ENCODE data around the gene SELE. TPM values are rescaled to one million over a fixed set of nuclear protein-coding genes. Genes with fewer than 3 reads are reported as not detected.
"Not testable (repeated sequence)": the region's sequence is repeated elsewhere in the genome, so short reads cannot be mapped to it uniquely, and the experiment has no call there.

Gene SELE
- total RNA-seq, 1 experiment from 2014 or later: not detected

DNA sequence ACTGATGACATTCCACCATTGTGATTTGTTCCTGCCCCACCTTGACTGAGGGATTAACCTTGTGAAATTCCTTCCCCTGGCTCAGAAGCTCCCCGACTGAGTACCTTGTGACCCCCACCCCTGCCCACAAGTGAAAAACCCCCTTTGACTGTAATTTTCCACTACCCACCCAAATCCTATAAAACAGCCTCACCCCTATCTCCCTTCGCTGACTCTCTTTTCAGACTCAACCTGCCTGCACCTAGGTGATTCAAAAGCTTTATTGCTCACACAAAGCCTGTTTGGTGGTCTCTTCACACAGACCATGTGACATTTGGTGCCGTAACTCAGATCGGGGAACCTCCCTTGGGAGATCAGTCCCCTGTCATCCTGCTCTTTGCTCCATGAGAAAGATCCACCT, 50.7 kb downstream of the SELE start:
- not testable (repeated sequence) for DNase-seq (ENCODE audit: low spot score)

DNA sequence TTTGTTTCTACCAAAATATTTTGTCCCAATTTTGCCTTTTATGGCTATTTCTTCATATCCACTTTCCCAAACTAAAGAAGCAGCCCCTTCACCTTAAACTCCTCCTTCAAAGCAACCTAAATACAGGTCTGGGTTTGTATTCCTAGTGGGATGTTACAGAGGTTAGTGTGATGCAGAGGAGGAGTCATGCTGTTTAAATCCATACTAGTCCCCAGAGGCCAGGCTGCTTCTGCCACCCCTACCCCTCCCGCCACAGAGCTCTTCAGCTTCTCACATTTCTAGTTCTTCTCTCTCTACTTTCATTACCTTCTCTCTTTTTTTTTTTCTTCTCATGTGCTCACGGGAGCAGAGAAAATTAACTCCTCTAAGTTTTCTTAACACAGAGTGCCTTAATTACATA, 51.8 kb downstream of the SELE start:
- no peak for DNase-seq (ENCODE audit: low spot score)

DNA sequence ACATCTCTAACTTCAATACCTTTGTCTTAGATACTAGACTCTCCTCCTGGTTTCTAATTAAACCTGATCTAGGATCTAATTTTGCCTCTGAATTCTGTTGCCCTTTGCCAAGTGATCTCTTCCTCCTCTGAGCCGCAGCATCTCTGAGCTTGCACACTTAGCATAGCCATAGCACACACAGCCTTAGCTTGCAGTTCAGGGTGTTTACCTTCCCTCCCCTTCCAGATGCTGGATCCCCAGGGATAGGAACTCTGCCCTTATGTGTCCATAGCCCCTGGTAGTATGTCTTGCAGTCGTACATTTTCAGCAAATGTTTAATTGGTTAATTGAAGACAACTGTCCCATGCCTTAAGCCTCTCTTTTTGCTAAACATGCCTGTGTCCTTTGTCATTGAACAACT, 52.7 kb downstream of the SELE start:
- DNase-seq (ENCODE audit: low spot score): no peak

DNA sequence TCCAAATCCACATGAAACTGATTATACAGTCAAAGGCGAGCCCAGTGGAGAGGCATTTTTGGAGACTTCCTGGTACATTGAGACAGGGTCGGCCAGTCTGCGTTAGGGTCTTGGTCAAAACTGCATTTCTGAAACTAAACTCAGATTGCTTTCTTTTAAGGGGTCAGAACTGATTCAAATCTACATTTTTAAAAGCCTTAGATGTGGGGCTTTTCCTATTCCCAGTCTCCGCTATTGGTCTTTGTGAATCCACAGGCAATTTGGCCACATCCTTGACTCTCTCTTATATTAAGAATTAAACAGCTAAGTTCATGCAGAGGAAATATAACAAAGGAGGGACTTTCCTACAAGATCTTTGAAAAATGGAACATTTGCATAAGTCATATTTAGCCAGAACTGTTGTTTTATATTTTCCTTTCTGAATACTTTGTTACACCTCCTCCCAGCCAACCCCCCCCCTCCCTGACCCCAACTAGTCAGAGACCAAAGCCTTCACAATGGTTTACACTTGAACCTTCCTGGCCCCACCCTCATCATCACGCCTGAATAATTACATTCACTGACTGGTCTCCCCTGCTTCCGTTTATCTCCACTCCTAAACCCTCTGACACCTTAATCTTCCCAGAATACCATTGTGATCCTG, 53.4 kb downstream of the SELE start:
- no peak for DNase-seq (ENCODE audit: low spot score)

DNA sequence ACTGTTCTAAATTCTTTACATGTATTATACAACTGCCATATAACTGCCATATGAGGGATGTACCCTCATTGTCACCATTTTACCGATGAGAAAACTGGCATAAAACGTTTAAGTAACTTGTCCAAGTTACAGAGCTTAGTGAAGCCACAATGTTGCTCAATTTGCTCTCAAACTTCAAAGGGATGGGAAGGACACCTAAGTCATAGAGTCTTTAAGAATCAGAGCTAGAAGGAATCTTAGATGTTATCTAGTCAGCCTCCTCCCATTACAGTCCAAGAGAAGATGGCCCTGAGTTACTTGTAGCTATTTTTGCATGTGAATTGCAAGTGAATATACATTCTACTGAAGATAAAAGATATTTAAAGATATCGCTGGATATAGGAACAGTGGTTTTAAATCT, 54.2 kb downstream of the SELE start:
- DNase-seq (ENCODE audit: low spot score): no peak

DNA sequence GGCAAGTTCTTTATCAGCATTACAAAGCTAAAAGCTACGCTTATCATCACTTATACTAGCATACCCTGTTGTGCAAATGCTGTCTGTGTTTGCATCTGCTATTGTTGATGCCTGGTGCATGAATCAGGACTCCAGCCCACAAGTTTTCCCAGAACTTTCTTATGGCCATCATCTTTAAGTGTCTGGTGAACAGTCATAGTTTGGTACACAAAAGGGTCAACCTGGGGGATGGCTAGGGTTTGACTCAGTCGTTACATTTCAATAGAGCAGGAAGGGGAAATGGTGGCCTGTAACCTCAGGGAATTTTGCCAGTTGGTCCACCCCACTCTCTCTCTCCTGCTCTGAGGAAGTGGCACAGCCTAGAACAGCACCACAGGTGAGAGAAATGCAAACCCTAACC, 57.9 kb downstream of the SELE start:
- no peak for DNase-seq (ENCODE audit: low spot score)

Other genes starting within 250 kb of the SELE start
- gene SLC19A2, start 248.1 kb downstream of the SELE start, total RNA-seq (2014; rRNA removed; shearing (Covaris generic)): 8.4 and 9.6 TPM in 2 replicates
- not detected in 2 replicates for gene F5, start 147.6 kb downstream of the SELE start, total RNA-seq (2014; rRNA removed; shearing (Covaris generic))
- not detected in 2 replicates for gene SELP, start 104.0 kb downstream of the SELE start, total RNA-seq (2014; rRNA removed; shearing (Covaris generic))
- gene SELL, start 22.5 kb downstream of the SELE start, total RNA-seq (2014; rRNA removed; shearing (Covaris generic)): not detected in 2 replicates
- gene METTL18, start 60.8 kb upstream of the SELE start, total RNA-seq (2014; rRNA removed; shearing (Covaris generic)): 16.0 and 26.0 TPM in 2 replicates
- gene SCYL3, start 159.8 kb upstream of the SELE start, total RNA-seq (2014; rRNA removed; shearing (Covaris generic)): 6.9 and 7.0 TPM in 2 replicates

All from A172 (cell line).